Astrocyte of the cerebellum (primary cell): ENCODE measurements around the gene CEP85.

ENCODE experiments used
- DNase-seq: peaks from one replicate; pipeline ENCODE4 v3.0.0-alpha.2; 2011; ENCODE audit warnings: low read depth
- H3K4me3 ChIP-seq: 2 replicates; pipeline ENCODE4 v1.5.1; 2011; ENCODE audit warnings: mild to moderate bottlenecking, low read depth, low read length, moderate library complexity
- CTCF ChIP-seq: IDR thresholded peaks from 2 replicates; pipeline ENCODE4 v1.5.1; 2012; ENCODE audit warnings: low read length, low read depth, moderate library complexity, mild to moderate bottlenecking; ENCODE audit errors: missing control alignments
- in situ Hi-C: cut with HindIII; loops from 2 replicates; pipeline ENCODE4 v1.10.0; 2017; ENCODE audit warnings: low sequenced_read_pairs

Gene CEP85

GRCh38 chr1:26203642-26204318 lies 30.2 kb upstream of the CEP85 start:
- in situ Hi-C loops, result no loop called here

GRCh38 chr1:26210147-26210870 lies 23.7 kb upstream of the CEP85 start:
- no peak overlapping the region for H3K4me3 ChIP-seq
- in situ Hi-C loops, result no loop called here
- DNase-seq, result no peak
- no peak for TF ChIP-seq CTCF

More at GRCh38 chr1:26203642-26204318, 30.2 kb upstream of the CEP85 start:
- H3K4me3 ChIP-seq, result no peak overlapping the region
- no peak for TF ChIP-seq CTCF
- DNase-seq, result no peak

- in situ Hi-C loops, result no loop called here
- DNase-seq, result no peak
- TF ChIP-seq CTCF, result no peak
- no peak overlapping the region for H3K4me3 ChIP-seq
Observed at GRCh38 chr1:26212726-26213125, 21.3 kb upstream of the CEP85 start.

GRCh38 chr1:26213335-26213905 lies 20.6 kb upstream of the CEP85 start:
- no peak for DNase-seq
- no peak overlapping the region for H3K4me3 ChIP-seq
- in situ Hi-C loops, result no loop called here
- TF ChIP-seq CTCF, result no peak

DNA sequence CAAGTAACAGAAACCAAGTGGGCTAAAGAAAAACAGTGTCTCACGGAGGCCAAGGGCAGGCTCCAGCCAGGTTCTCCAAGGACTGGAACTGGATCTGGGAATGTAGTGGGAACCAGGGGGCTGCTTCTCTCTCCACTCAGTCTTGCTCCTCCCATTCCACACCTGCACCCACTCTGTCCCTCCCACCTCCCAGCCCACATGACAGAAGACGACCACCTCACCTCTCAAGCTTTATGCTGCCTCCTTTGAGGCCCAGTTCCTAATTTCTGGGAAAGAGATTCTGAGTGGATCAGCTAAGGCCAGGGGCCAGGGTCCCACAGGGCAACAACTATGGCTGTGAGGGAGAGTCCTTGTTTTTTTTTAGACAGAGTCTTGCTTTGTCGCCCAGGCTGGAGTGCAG lies 18.8 kb upstream of the CEP85 start:
- no peak overlapping the region for H3K4me3 ChIP-seq
- in situ Hi-C loops, result no loop called here
- DNase-seq, result no peak

More for the DNA sequence above, 18.8 kb upstream of the CEP85 start:
- TF ChIP-seq CTCF, result no peak
